ENCODE data around the gene SLC12A7.

GRCh38 chr5:1122511-1123294, 10.8 kb upstream of the SLC12A7 start:
- TF ChIP-seq REST (IDR thresholded peaks at IDR 0.05; ENCODE audit: insufficient read depth in 1 of 2, low read depth in 2 of 2, low read length in 2 of 2) (no peak), POLR2AphosphoS5 (IDR thresholded peaks at IDR 0.05; ENCODE audit: low read depth, low read length) (no peak), SIN3A (IDR thresholded peaks at IDR 0.05; ENCODE audit: borderline replicate concordance, insufficient read depth, low read length) (no peak), TAF1 (IDR thresholded peaks at IDR 0.05; ENCODE audit: borderline replicate concordance, insufficient read depth, low read length) (no peak), FOXP2 (optimal IDR thresholded peaks at IDR 0.05; ENCODE audit: borderline replicate concordance, extremely low read depth, extremely low read length, insufficient read depth) (no peak)

All from PFSK-1 (cell line).